Pancreas (tissue), 10 donors: ENCODE measurements around the gene MAPT. TPM values are rescaled to one million over a fixed set of nuclear protein-coding genes. Genes with fewer than 3 reads are reported as not detected.

Source experiments
- ATAC-seq, 4 donors: fragments of 200-7000 bp; cut with Tn5 transposase; one replicate each; pipeline versions ENCODE4 v1.8.0 to v1.9.1; 2020; ENCODE audit warnings: mild to moderate bottlenecking in 4 of 4, moderate library complexity in 4 of 4
- DNase-seq, 6 donors: peaks; one replicate each; pipeline ENCODE4 v3.0.0-alpha.2; 2020
- FAIRE-seq: peaks from 2 replicates; lab custom pipeline; 2012; peaks lifted over from hg19 to GRCh38; lab: Jason Lieb, UNC
- H3K27ac ChIP-seq, 4 donors: fragments of 200-600 bp; sonication (generic); 1 replicate in 3 of 4; 2 replicates in 1 of 4; pipeline versions ENCODE4 v1.5.0 to v1.8.0; 2020
- H3K27me3 ChIP-seq, 4 donors: fragments of 200-600 bp; one replicate each; pipeline ENCODE4 v1.8.0; 2021
- H3K36me3 ChIP-seq, 3 donors: fragments of 200-600 bp; sonication (generic) in 1 of 3; one replicate each; pipeline versions ENCODE4 v1.5.0 to v1.8.0; 2020 to 2021
- H3K4me1 ChIP-seq, 3 donors: fragments of 200-600 bp; one replicate each; pipeline ENCODE4 v1.8.0; 2021
- H3K4me3 ChIP-seq, 4 donors: fragments of 200-600 bp; sonication (generic) in 2 of 4; one replicate each; pipeline versions ENCODE4 v1.5.0 to v1.8.0; 2020 to 2021
- H3K9me3 ChIP-seq, 4 donors: fragments of 200-600 bp; one replicate each; pipeline ENCODE4 v1.8.0; 2021
- CTCF ChIP-seq, 4 donors: fragments of 200-600 bp; sonication (generic) in 3 of 4; IDR thresholded peaks; one replicate each; pipeline versions ENCODE4 v1.5.0 to v1.8.0; 2021; ENCODE audit warnings: antibody characterized with exemption in 4 of 4
- WGBS, 2 donors: extraction: QIAGEN DNeasy Blood & Tissue Kit; methylation state at CpG; one replicate each; pipeline ENCODE4 v1.1.7; 2013; 5-methylcytosine and 5-hydroxymethylcytosine counted together
- intact Hi-C, 3 donors: fragments of 100-400 bp; cut with DNase I; formaldehyde crosslinking; loops; one replicate each; pipeline versions ENCODE4 v1.11.1 to v1.14.2; 2022
- polyA plus RNA-seq, 2 donors: library from polyadenylated mRNA; stranded (reverse); fragments of 200-250 nt; gene quantifications; one replicate each; pipeline ENCODE4 v1.2.3, GENCODE V29; 2013
- total RNA-seq, 6 donors: library from RNA; stranded (reverse); fragmentation: NEBNext Ultra II Directional in 4 of 6; extraction: Animal tissue kit (Norgen Biotek cat#: 25700) in 4 of 6; gene quantifications; one replicate each; pipeline versions ENCODE4 v1.2.1 to v1.2.4, GENCODE V29; 2021 to 2023
- donor health status: healthy with polysubstance abuse.
- donor health status: DM: no; HTN: no; CAD: no; lungs with moderate emphysema.
- donor health status: DM: no; HTN: no; CAD: no.
- donor health status: control.
- donor health status: control.
- donor health status: Bipolar disorder and iron deficiency.
- donor health status: DM: yes; HTN: yes; CAD: no.
- donor health status: DM: no; HTN: no; CAD: no.
- donor health status: DM: no; HTN: no; CAD: no.
- donor health status: DM: yes; HTN: yes; CAD: no.

The MAPT gene
- total and polyA plus RNA-seq, 8 donors = 1.1 to 3.2 (median 1.7) TPM

GRCh38 chr17:45996282-45996937, 102.1 kb downstream of the MAPT start:
- 83 to 88% methylated on average over 31 of the region's 31 CpGs for WGBS, 2 donors
- Histone ChIP-seq H3K36me3 (no peaks in the 10 kb centered on the region), H3K27ac (no peak overlapping the region), H3K4me3 (no peak overlapping the region), H3K4me1 (no peaks in the 10 kb centered on the region), H3K27me3 (no peaks in the 10 kb centered on the region), H3K9me3 (no peaks in the 10 kb centered on the region)
- intact Hi-C loops = no loop called here
- ATAC-seq (no peak), DNase-seq (peak in 1 of 6 donors; percentile 61), FAIRE-seq (no peak)
- no peak for TF ChIP-seq CTCF (IDR thresholded peaks at IDR 0.05)

GRCh38 chr17:45997166-45997565, 102.8 kb downstream of the MAPT start:
- Histone ChIP-seq H3K27ac (no peak overlapping the region), H3K36me3 (no peaks in the 10 kb centered on the region), H3K4me1 (no peaks in the 10 kb centered on the region), H3K4me3 (no peak overlapping the region), H3K27me3 (no peaks in the 10 kb centered on the region), H3K9me3 (no peaks in the 10 kb centered on the region)
- FAIRE-seq (no peak), DNase-seq (peak in 1 of 6 donors; percentile 20), ATAC-seq (no peak)
- TF ChIP-seq CTCF (IDR thresholded peaks at IDR 0.05) = no peak
- 87 to 88% methylated on average over 13 of the region's 13 CpGs for WGBS, 2 donors
- intact Hi-C loops = no loop called here

- FAIRE-seq = no peak
- no peaks in the 10 kb centered on the region for H3K9me3 ChIP-seq
- H3K4me1 ChIP-seq = no peaks in the 10 kb centered on the region
- intact Hi-C loops = no loop called here
- H3K27ac ChIP-seq = no peak overlapping the region
- 90 to 91% methylated on average over 9 of the region's 9 CpGs for WGBS, 2 donors
- no peak for ATAC-seq
- H3K4me3 ChIP-seq = no peak overlapping the region
- no peaks in the 10 kb centered on the region for H3K36me3 ChIP-seq
- H3K27me3 ChIP-seq = no peaks in the 10 kb centered on the region
- TF ChIP-seq CTCF (IDR thresholded peaks at IDR 0.05) = no peak
- DNase-seq = no peak
Observed at GRCh38 chr17:45997624-45998023, 103.3 kb downstream of the MAPT start.

- no peak for ATAC-seq
- no peak for FAIRE-seq
- intact Hi-C loops = no loop called here
- no peaks in the 10 kb centered on the region for H3K9me3 ChIP-seq
- 84 to 90% methylated on average over 8 of the region's 8 CpGs for WGBS, 2 donors
- H3K4me1 ChIP-seq = peaks cover 10 to 13% (median 12%) of the 10 kb centered on the region in 3 donors
- H3K4me3 ChIP-seq = no peak within 1 kb of the TSS
- H3K27ac ChIP-seq = no peak within 1 kb of the TSS
- H3K36me3 ChIP-seq = no peaks in the 10 kb centered on the region
- DNase-seq = peak in 1 of 6 donors; percentile 33
- H3K27me3 ChIP-seq = no peaks in the 10 kb centered on the region
- no peak for TF ChIP-seq CTCF (IDR thresholded peaks at IDR 0.05)
Observed at GRCh38 chr17:45998987-45999899, 104.9 kb downstream of the MAPT start, which contains the start of gene STH. TSS of gene STH (plus strand) at chr17:45999250. CDS start at chr17:45999280, 30 bp downstream.
